ENCODE measurements around the gene FHIP2A. TPM values are rescaled to one million over a fixed set of nuclear protein-coding genes. Genes with fewer than 3 reads are reported as not detected.
"Not testable (repeated sequence)": the region's sequence is repeated elsewhere in the genome, so short reads cannot be mapped to it uniquely, and the experiment has no call there.

Gene FHIP2A
- total RNA-seq, 1 experiment from 2014 or later: 7.8 TPM

GRCh38 chr10:114829160-114829909, 7.8 kb downstream of the FHIP2A start:
- no peaks in the 10 kb centered on the region for H3K27me3 ChIP-seq (ENCODE audit: control insufficient read depth, insufficient read depth, low read length)
- no peak overlapping the region for H3K4me3 ChIP-seq (ENCODE audit: insufficient read depth, low read depth, low read length)
- H3K36me3 ChIP-seq (replicated peaks; ENCODE audit: control insufficient read depth, insufficient read depth, low read length): no peaks in the 10 kb centered on the region; the same call in 1 of the 2 replicates
- no peak for DNase-seq

GRCh38 chr10:114831186-114831867, 9.7 kb downstream of the FHIP2A start:
- DNase-seq: no peak
- Histone ChIP-seq H3K4me3 (ENCODE audit: insufficient read depth, low read depth, low read length) (no peak overlapping the region), H3K36me3 (replicated peaks; ENCODE audit: control insufficient read depth, insufficient read depth, low read length) (peaks cover 3% of the 10 kb centered on the region), H3K27me3 (ENCODE audit: control insufficient read depth, insufficient read depth, low read length) (no peaks in the 10 kb centered on the region)

- no peak overlapping the region for H3K4me3 ChIP-seq (ENCODE audit: insufficient read depth, low read depth, low read length)
- DNase-seq: no peak
- peaks cover 12% of the 10 kb centered on the region for H3K36me3 ChIP-seq (replicated peaks; ENCODE audit: control insufficient read depth, insufficient read depth, low read length)
- no peaks in the 10 kb centered on the region for H3K27me3 ChIP-seq (ENCODE audit: control insufficient read depth, insufficient read depth, low read length)
Observed at GRCh38 chr10:114837690-114838089, 16.1 kb downstream of the FHIP2A start.

- H3K27me3 ChIP-seq (ENCODE audit: control insufficient read depth, insufficient read depth, low read length): no peaks in the 10 kb centered on the region
- no peak overlapping the region for H3K4me3 ChIP-seq (ENCODE audit: insufficient read depth, low read depth, low read length)
- DNase-seq: no peak
- H3K36me3 ChIP-seq (replicated peaks; ENCODE audit: control insufficient read depth, insufficient read depth, low read length): peaks cover 15% of the 10 kb centered on the region
Observed at GRCh38 chr10:114839901-114840300, 18.3 kb downstream of the FHIP2A start.

- Histone ChIP-seq H3K27me3 (ENCODE audit: control insufficient read depth, insufficient read depth, low read length) (no peaks in the 10 kb centered on the region), H3K4me3 (ENCODE audit: insufficient read depth, low read depth, low read length) (no peak overlapping the region), H3K36me3 (replicated peaks; ENCODE audit: control insufficient read depth, insufficient read depth, low read length) (peaks cover 19% of the 10 kb centered on the region)
- DNase-seq: no peak
Observed at GRCh38 chr10:114845978-114846693, 24.6 kb downstream of the FHIP2A start.

- H3K4me3 ChIP-seq (ENCODE audit: insufficient read depth, low read depth, low read length); H3K27me3 ChIP-seq (ENCODE audit: control insufficient read depth, insufficient read depth, low read length); DNase-seq: not testable (repeated sequence)
- H3K36me3 ChIP-seq (replicated peaks; ENCODE audit: control insufficient read depth, insufficient read depth, low read length): peaks cover 19% of the 10 kb centered on the region
Observed at GRCh38 chr10:114847517-114847916, 25.9 kb downstream of the FHIP2A start.

GRCh38 chr10:114849674-114850073, 28.1 kb downstream of the FHIP2A start:
- H3K36me3 ChIP-seq (replicated peaks; ENCODE audit: control insufficient read depth, insufficient read depth, low read length): peaks cover 17% of the 10 kb centered on the region
- no peaks in the 10 kb centered on the region for H3K27me3 ChIP-seq (ENCODE audit: control insufficient read depth, insufficient read depth, low read length)
- no peak overlapping the region for H3K4me3 ChIP-seq (ENCODE audit: insufficient read depth, low read depth, low read length)
- no peak for DNase-seq

GRCh38 chr10:114850126-114850525, 28.5 kb downstream of the FHIP2A start:
- Histone ChIP-seq H3K36me3 (replicated peaks; ENCODE audit: control insufficient read depth, insufficient read depth, low read length) (peaks cover 16% of the 10 kb centered on the region), H3K27me3 (ENCODE audit: control insufficient read depth, insufficient read depth, low read length) (no peaks in the 10 kb centered on the region), H3K4me3 (ENCODE audit: insufficient read depth, low read depth, low read length) (no peak overlapping the region)
- DNase-seq: no peak

GRCh38 chr10:114851336-114851735, 29.8 kb downstream of the FHIP2A start:
- no peaks in the 10 kb centered on the region for H3K27me3 ChIP-seq (ENCODE audit: control insufficient read depth, insufficient read depth, low read length)
- DNase-seq: no peak
- H3K4me3 ChIP-seq (ENCODE audit: insufficient read depth, low read depth, low read length): no peak overlapping the region
- peaks cover 15% of the 10 kb centered on the region for H3K36me3 ChIP-seq (replicated peaks; ENCODE audit: control insufficient read depth, insufficient read depth, low read length)

GRCh38 chr10:114852197-114852596, 30.6 kb downstream of the FHIP2A start:
- Histone ChIP-seq H3K36me3 (replicated peaks; ENCODE audit: control insufficient read depth, insufficient read depth, low read length) (peaks cover 13% of the 10 kb centered on the region), H3K27me3 (ENCODE audit: control insufficient read depth, insufficient read depth, low read length) (no peaks in the 10 kb centered on the region), H3K4me3 (ENCODE audit: insufficient read depth, low read depth, low read length) (no peak overlapping the region)
- DNase-seq: no peak

- no peak overlapping the region for H3K4me3 ChIP-seq (ENCODE audit: insufficient read depth, low read depth, low read length)
- DNase-seq: no peak
- peaks cover 9% of the 10 kb centered on the region for H3K36me3 ChIP-seq (replicated peaks; ENCODE audit: control insufficient read depth, insufficient read depth, low read length)
- no peaks in the 10 kb centered on the region for H3K27me3 ChIP-seq (ENCODE audit: control insufficient read depth, insufficient read depth, low read length)
Observed at GRCh38 chr10:114854906-114855305, 33.3 kb downstream of the FHIP2A start.

GRCh38 chr10:114855776-114856543, 34.4 kb downstream of the FHIP2A start:
- Histone ChIP-seq H3K27me3 (ENCODE audit: control insufficient read depth, insufficient read depth, low read length) (no peaks in the 10 kb centered on the region), H3K4me3 (ENCODE audit: insufficient read depth, low read depth, low read length) (no peak overlapping the region), H3K36me3 (replicated peaks; ENCODE audit: control insufficient read depth, insufficient read depth, low read length) (peaks cover 5% of the 10 kb centered on the region)
- DNase-seq: no peak

GRCh38 chr10:114856544-114857287, 35.1 kb downstream of the FHIP2A start:
- no peak for DNase-seq
- Histone ChIP-seq H3K4me3 (ENCODE audit: insufficient read depth, low read depth, low read length) (no peak overlapping the region), H3K27me3 (ENCODE audit: control insufficient read depth, insufficient read depth, low read length) (no peaks in the 10 kb centered on the region)

GRCh38 chr10:114857288-114857565, 35.6 kb downstream of the FHIP2A start:
- not testable (repeated sequence) for H3K27me3 ChIP-seq (ENCODE audit: control insufficient read depth, insufficient read depth, low read length); H3K4me3 ChIP-seq (ENCODE audit: insufficient read depth, low read depth, low read length); H3K36me3 ChIP-seq (replicated peaks; ENCODE audit: control insufficient read depth, insufficient read depth, low read length); DNase-seq

More at GRCh38 chr10:114856544-114857287, 35.1 kb downstream of the FHIP2A start:
- H3K36me3 ChIP-seq (replicated peaks; ENCODE audit: control insufficient read depth, insufficient read depth, low read length): peaks cover 5% of the 10 kb centered on the region

Measured in H7 (cell line).